Astrocyte of the spinal cord (primary cell): ENCODE results near the gene HOXB8.

ENCODE experiments used
- DNase-seq: peaks from one replicate; pipeline ENCODE4 v3.0.0; 2011; ENCODE audit warnings: low read depth, low spot score
- H3K4me3 ChIP-seq: 2 replicates; pipeline ENCODE4 v1.5.1; 2011; ENCODE audit warnings: low read depth, mild to moderate bottlenecking, low read length, moderate library complexity
- CTCF ChIP-seq: IDR thresholded peaks from 2 replicates; pipeline ENCODE4 v1.5.1; 2012; ENCODE audit warnings: low read depth, mild to moderate bottlenecking, low read length, inconsistent platforms
- in situ Hi-C: cut with HindIII; loops from 2 replicates; pipeline ENCODE4 v1.10.0; 2017; ENCODE audit warnings: low sequenced_read_pairs

The HOXB8 gene

GRCh38 chr17:48565022-48565554, 50.0 kb downstream of the HOXB8 start:
- DNase-seq = no peak
- no peak for TF ChIP-seq CTCF
- peak overlapping the region; percentile 43 for H3K4me3 ChIP-seq
- in situ Hi-C loops = no loop called here

- H3K4me3 ChIP-seq = peak overlapping the region; percentile 43
These were observed 50.7 kb downstream of the HOXB8 start for GRCh38 chr17:48564188-48565021.

GRCh38 chr17:48563867-48564187, 51.3 kb downstream of the HOXB8 start:
- no peak for TF ChIP-seq CTCF
- in situ Hi-C loops = no loop called here
- peak overlapping the region; percentile 43 for H3K4me3 ChIP-seq
- DNase-seq = no peak

More at GRCh38 chr17:48564188-48565021, 50.7 kb downstream of the HOXB8 start:
- in situ Hi-C loops = no loop called here
- no peak for DNase-seq
- no peak for TF ChIP-seq CTCF

- no peak for TF ChIP-seq CTCF
- in situ Hi-C loops = no loop called here
- peak overlapping the region; percentile 43 for H3K4me3 ChIP-seq
- DNase-seq = no peak
These were observed 51.7 kb downstream of the HOXB8 start for GRCh38 chr17:48563385-48563838.

GRCh38 chr17:48562934-48563333, 52.2 kb downstream of the HOXB8 start:
- in situ Hi-C loops = no loop called here
- TF ChIP-seq CTCF = no peak
- H3K4me3 ChIP-seq = peak overlapping the region; percentile 43

More at GRCh38 chr17:48562934-48563333, 52.2 kb downstream of the HOXB8 start:
- DNase-seq = no peak
